Heart right ventricle (tissue), 16 donors: ENCODE data around the gene HK3. TPM values are rescaled to one million over a fixed set of nuclear protein-coding genes. Genes with fewer than 3 reads are reported as not detected.

Experiments
- ATAC-seq, 8 donors: fragments of 200-7000 bp; cut with Tn5 transposase; one replicate each; pipeline ENCODE4 v1.9.1; 2020; ENCODE audit warnings: mild to moderate bottlenecking in 8 of 8, moderate library complexity in 8 of 8, moderate number of reproducible peaks in 1 of 8
- DNase-seq, 2 donors: peaks; one replicate each; pipeline ENCODE4 v3.0.0-alpha.2; 2020
- H3K27ac ChIP-seq, 10 donors: fragments of 200-600 bp; sonication (generic) in 2 of 10; one replicate each; pipeline versions ENCODE4 v1.5.0 to v1.8.0; 2020 to 2022; ENCODE audit warnings: mild to moderate bottlenecking in 3 of 10
- H3K27me3 ChIP-seq, 7 donors: fragments of 200-600 bp; one replicate each; pipeline ENCODE4 v1.8.0; 2021 to 2022; ENCODE audit warnings: mild to moderate bottlenecking in 2 of 7
- H3K36me3 ChIP-seq, 9 donors: fragments of 200-600 bp; sonication (generic) in 1 of 9; one replicate each; pipeline versions ENCODE4 v1.5.0 to v1.8.0; 2020 to 2022; ENCODE audit warnings: mild to moderate bottlenecking in 2 of 9
- H3K4me1 ChIP-seq, 9 donors: fragments of 200-600 bp; sonication (generic) in 1 of 9; one replicate each; pipeline versions ENCODE4 v1.5.0 to v1.8.0; 2020 to 2022; ENCODE audit warnings: mild to moderate bottlenecking in 4 of 9
- H3K4me3 ChIP-seq, 10 donors: fragments of 200-600 bp; sonication (generic) in 2 of 10; one replicate each; pipeline versions ENCODE4 v1.5.0 to v1.8.0; 2020 to 2022; ENCODE audit warnings: mild to moderate bottlenecking in 7 of 10, moderate library complexity in 2 of 10
- H3K9me3 ChIP-seq, 11 donors: fragments of 200-600 bp in 10 of 11; sonication (generic) in 2 of 11; one replicate each; pipeline versions ENCODE4 v1.5.0 to v1.8.0; 2013 to 2022; ENCODE audit warnings: mild to moderate bottlenecking in 2 of 11, control low read depth in 1 of 11, moderate library complexity in 1 of 11
- WGBS, 2 donors: extraction: QIAGEN DNeasy Blood & Tissue Kit; methylation state at CpG; one replicate each; pipeline ENCODE4 v1.1.7; 2013; ENCODE audit warnings: inconsistent platforms in 1 of 2; 5-methylcytosine and 5-hydroxymethylcytosine counted together
- intact Hi-C, 10 donors: fragments of 100-400 bp; cut with DNase I; formaldehyde crosslinking; loops; one replicate each; pipeline versions ENCODE4 v1.11.1 to v1.14.2; 2022
- polyA plus RNA-seq, 2 donors: library from polyadenylated mRNA; stranded (reverse); fragments of 200-250 nt; gene quantifications; one replicate each; pipeline ENCODE4 v1.2.3, GENCODE V29; 2013
- total RNA-seq, 10 donors: library from RNA; stranded (reverse); fragmentation: NEBNext Ultra II Directional in 3 of 10; extraction: Animal tissue kit (Norgen Biotek cat#: 25700) in 3 of 10; gene quantifications; one replicate each; pipeline versions ENCODE4 v1.2.1 to v1.2.4, GENCODE V29; 2021 to 2023
- TF ChIP-seq, protein P1 (sequence below), 9 donors: fragments of 200-600 bp; sonication (generic) in 2 of 9; IDR thresholded peaks; one replicate each; pipeline versions ENCODE4 v1.5.0 to v1.8.0; 2021 to 2022; ENCODE audit warnings: antibody characterized with exemption in 9 of 9, mild to moderate bottlenecking in 5 of 9, moderate library complexity in 1 of 9
- donor health status: Arrhythmogenic right ventricular cardiomyopathy.
- donor health status: ischemic (EF 13 %, LVEDD 7.1; RV severe dilation, severe dysfunction).
- donor health status: healthy with polysubstance abuse.
- donor health status: DM: no; HTN: yes; CAD: no.
- donor health status: DM: no; HTN: no; CAD: no.
- donor health status: ischemic (EF 25% LVEDD 6.9; RV normal size, moderate dysfunction).
- donor health status: ischemic (EF 25% LVEDD 5.7; RV mildly dilated, moderate dysfunction).
- donor health status: healthy.
- donor health status: DM: yes; HTN: yes; CAD: no.
- donor health status: Ischemic cardiomyopathy.
- donor health status: ischemic (EF 35%, LVEDD 5.7; RV mildly dilated, moderate dysfunction).
- donor health status: nonischemic (EF 11% LVEDD 7.7; RV severe dilation, severe dysfunction).
- donor health status: DM: yes; HTN: yes; CAD: no.
- donor health status: PGD.
- donor health status: ischemic (EF 29% LVEDD 5.4; RV normal size, mild dysfunction).
- donor health status: nonischemic (EF 23%, LVEDD 6.1; RV moderate dilation, normal function).

Gene HK3
- total and polyA plus RNA-seq, 12 donors, result 0.68 to 18.7 (median 4.2) TPM

DNA sequence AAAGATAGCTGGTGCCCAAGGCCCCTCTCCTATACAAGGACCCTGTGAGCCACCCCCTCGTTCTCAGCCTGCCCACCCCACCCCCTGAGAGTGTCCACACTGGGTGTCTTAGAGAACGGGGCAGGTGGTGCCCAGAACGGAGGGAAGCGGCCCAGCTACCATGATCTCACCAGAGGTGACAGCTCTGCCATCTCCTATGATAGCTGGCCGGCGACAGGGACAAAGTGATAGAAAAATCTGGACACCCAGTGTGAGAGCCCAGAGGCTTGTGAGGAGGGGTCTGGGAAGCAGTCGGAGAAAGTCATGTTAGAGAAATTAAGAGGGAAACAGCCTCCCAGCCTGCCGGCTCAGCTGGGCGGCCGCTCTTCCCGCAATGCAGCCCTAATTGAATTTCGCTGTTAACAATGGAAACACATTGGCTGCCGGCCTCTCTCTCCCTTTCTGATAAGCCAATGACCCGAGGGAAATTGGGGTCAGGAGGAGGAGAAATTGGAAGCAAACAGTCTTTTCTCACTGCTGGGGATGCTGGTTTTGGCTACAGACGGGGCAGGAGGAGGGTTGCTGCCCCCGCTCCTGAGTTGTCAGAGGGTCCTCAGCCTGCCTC lies 32.3 kb downstream of the HK3 start:
- DNase-seq (no peak), ATAC-seq (no peak)
- peaks cover 0 to 85% (median 72%) of the 10 kb centered on the region in 7 donors for H3K27me3 ChIP-seq
- no peaks in the 10 kb centered on the region for H3K9me3 ChIP-seq
- H3K36me3 ChIP-seq, result no peaks in the 10 kb centered on the region
- H3K4me1 ChIP-seq, result no peaks in the 10 kb centered on the region
- TF ChIP-seq, protein P1, sequence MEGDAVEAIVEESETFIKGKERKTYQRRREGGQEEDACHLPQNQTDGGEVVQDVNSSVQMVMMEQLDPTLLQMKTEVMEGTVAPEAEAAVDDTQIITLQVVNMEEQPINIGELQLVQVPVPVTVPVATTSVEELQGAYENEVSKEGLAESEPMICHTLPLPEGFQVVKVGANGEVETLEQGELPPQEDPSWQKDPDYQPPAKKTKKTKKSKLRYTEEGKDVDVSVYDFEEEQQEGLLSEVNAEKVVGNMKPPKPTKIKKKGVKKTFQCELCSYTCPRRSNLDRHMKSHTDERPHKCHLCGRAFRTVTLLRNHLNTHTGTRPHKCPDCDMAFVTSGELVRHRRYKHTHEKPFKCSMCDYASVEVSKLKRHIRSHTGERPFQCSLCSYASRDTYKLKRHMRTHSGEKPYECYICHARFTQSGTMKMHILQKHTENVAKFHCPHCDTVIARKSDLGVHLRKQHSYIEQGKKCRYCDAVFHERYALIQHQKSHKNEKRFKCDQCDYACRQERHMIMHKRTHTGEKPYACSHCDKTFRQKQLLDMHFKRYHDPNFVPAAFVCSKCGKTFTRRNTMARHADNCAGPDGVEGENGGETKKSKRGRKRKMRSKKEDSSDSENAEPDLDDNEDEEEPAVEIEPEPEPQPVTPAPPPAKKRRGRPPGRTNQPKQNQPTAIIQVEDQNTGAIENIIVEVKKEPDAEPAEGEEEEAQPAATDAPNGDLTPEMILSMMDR (IDR thresholded peaks at IDR 0.05), result no peak
- WGBS, 2 donors, result 12 to 14% methylated on average over 16 of the region's 16 CpGs
- intact Hi-C loops, result no loop called here
- H3K4me3 ChIP-seq, result no peak overlapping the region
- no peak overlapping the region for H3K27ac ChIP-seq

DNA sequence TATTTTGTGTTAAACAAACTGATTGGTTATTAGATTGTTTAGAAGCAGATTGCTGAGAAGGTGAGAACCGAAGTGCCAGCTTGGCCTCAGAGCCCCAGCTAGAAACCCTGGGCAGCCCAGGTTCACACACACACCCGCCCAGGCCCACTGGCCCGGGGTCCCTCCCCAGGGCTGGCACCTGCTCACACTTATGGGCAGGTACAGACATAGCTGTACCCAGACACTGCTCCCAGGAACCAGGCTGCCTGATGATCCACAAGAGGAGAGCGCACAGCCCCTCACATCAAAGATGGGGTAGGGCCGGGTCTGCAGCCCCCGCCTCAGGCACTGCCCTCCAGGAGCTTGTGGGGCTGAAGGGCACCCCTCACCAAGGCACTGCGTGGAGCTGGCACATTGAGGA lies 33.2 kb downstream of the HK3 start:
- H3K9me3 ChIP-seq, result no peaks in the 10 kb centered on the region
- no peak for DNase-seq
- WGBS, 2 donors, result 78 to 84% methylated on average over 7 of the region's 7 CpGs
- TF ChIP-seq, protein P1 (IDR thresholded peaks at IDR 0.05), result no peak
- H3K27ac ChIP-seq, result no peak overlapping the region
- H3K4me3 ChIP-seq, result no peak overlapping the region
- intact Hi-C loops, result no loop called here
- no peaks in the 10 kb centered on the region for H3K36me3 ChIP-seq
- peaks cover 0 to 94% (median 79%) of the 10 kb centered on the region in 7 donors for H3K27me3 ChIP-seq
- no peaks in the 10 kb centered on the region for H3K4me1 ChIP-seq
- no peak for ATAC-seq

DNA sequence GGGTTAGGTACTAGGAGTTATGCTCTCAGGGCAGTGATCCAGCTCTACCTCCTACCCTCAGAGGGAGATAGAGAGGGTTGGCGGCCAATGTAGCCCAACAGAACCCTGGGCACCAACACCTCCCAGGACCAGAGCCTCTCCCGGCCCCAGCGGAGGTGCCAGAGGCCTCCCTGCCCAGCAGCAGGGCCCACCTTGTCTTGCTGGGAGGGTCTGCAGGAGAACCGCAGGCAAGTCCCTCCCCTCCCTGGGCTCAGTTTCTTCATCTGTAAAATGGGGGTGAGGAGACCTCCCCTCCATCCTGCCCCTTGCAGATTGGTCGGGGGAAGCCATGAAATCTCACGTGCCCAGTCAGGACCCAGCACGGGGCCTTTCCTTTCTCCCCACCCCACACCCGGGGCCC lies 34.4 kb downstream of the HK3 start:
- H3K27ac ChIP-seq, result no peak overlapping the region
- TF ChIP-seq, protein P1 (IDR thresholded peaks at IDR 0.05), result no peak
- DNase-seq (no peak), ATAC-seq (no peak)
- H3K36me3 ChIP-seq, result no peaks in the 10 kb centered on the region
- no peaks in the 10 kb centered on the region for H3K9me3 ChIP-seq
- intact Hi-C loops, result no loop called here
- 82 to 88% methylated on average over 8 of the region's 8 CpGs for WGBS, 2 donors
- no peak overlapping the region for H3K4me3 ChIP-seq
- H3K4me1 ChIP-seq, result no peaks in the 10 kb centered on the region
- peaks cover 0 to 96% (median 85%) of the 10 kb centered on the region in 7 donors for H3K27me3 ChIP-seq

DNA sequence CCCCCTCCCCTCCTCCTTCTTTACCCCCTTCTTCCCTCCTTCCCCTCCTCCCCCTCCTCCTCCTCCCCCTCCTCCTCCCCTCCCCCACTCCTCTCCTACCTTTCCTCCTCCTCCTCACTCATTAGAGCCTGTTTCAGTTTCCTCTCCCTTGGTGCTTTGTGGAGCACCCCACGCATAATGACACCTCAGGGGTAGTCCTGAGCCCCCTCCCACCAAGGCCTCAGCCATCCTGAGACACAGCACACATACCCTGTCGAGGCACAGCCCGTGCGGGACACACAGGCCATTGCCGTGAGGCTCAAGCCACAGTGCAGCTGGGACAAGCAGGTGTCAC lies 35.4 kb downstream of the HK3 start:
- TF ChIP-seq, protein P1 (IDR thresholded peaks at IDR 0.05), result no peak
- Histone ChIP-seq H3K9me3 (no peaks in the 10 kb centered on the region), H3K27ac (no peak overlapping the region), H3K36me3 (no peaks in the 10 kb centered on the region), H3K4me1 (no peaks in the 10 kb centered on the region), H3K4me3 (no peak overlapping the region), H3K27me3 (peaks cover 0 to 87% (median 75%) of the 10 kb centered on the region in 7 donors)
- WGBS, 2 donors, result 38 to 51% methylated on average over 5 of the region's 5 CpGs
- DNase-seq (no peak), ATAC-seq (no peak)
- intact Hi-C loops, result no loop called here
